Measurements from ENCODE around the gene KCNQ1. TPM values are rescaled to one million over a fixed set of nuclear protein-coding genes. Genes with fewer than 3 reads are reported as not detected.

The KCNQ1 gene
- total RNA-seq, 1 experiment from 2014 or later: 10.7 TPM

- no peak overlapping the region for H3K4me2 ChIP-seq (ENCODE audit: low read length)
Measured at GRCh38 chr11:2709429-2709828, 264.6 kb downstream of the KCNQ1 start.

GRCh38 chr11:2711161-2711560, 266.4 kb downstream of the KCNQ1 start:
- Histone ChIP-seq H4K20me1 (ENCODE audit: insufficient read depth) (no peaks in the 10 kb centered on the region), H3K9me3 (ENCODE audit: control insufficient read depth in 1 of 2, insufficient read depth in 1 of 2, low read depth in 1 of 2, low read length in 2 of 2) (no peaks in the 10 kb centered on the region; a peak in 1 of 4 replicates), H3K79me2 (ENCODE audit: insufficient read depth, low read length) (no peaks in the 10 kb centered on the region), H3K36me3 (ENCODE audit: control insufficient read depth in 1 of 2, insufficient read depth in 2 of 2, low read length in 2 of 2) (no peaks in the 10 kb centered on the region), H2AFZ (ENCODE audit: low read depth, low read length, poor library complexity, severe bottlenecking) (no peak overlapping the region), H3K27me3 (ENCODE audit: insufficient read depth, low read length) (no peaks in the 10 kb centered on the region), H3K4me1 (ENCODE audit: control insufficient read depth in 1 of 2, insufficient read depth in 2 of 2, low read length in 2 of 2) (no peaks in the 10 kb centered on the region), H3K4me3 (replicated peaks in 1 of 2; ENCODE audit: low read depth in 1 of 2, low read length in 2 of 2) (no peak overlapping the region), H3K9me2 (ENCODE audit: insufficient read depth) (no peaks in the 10 kb centered on the region), H3K4me2 (ENCODE audit: low read length) (no peak overlapping the region), H3K27ac (ENCODE audit: low read depth, low read length) (no peak overlapping the region), H3K9ac (ENCODE audit: low read length) (no peak overlapping the region)
- CTCF ChIA-PET: no interaction called here
- DNase-seq (ENCODE audit: low read depth, low spot score) (no peak), ATAC-seq (no peak)
- intact Hi-C loops (cut with micrococcal nuclease): no loop called here
- POLR2A ChIA-PET: no interaction called here
- RAD21 ChIA-PET (ENCODE audit: low non-redundant PET in 1 of 2, low total read pairs in 2 of 2, uncharacterized antibody in 2 of 2, unreplicated experiment in 2 of 2): no interaction called here
- no TSS peak for BruUV-seq (replicated peaks)
- TF ChIP-seq ATF3 (IDR thresholded peaks at IDR 0.05) (no peak), POLR2AphosphoS5 (IDR thresholded peaks at IDR 0.05; ENCODE audit: low read depth, low read length) (no peak), MAX (IDR thresholded peaks at IDR 0.05) (no peak)

More at GRCh38 chr11:2709429-2709828, 264.6 kb downstream of the KCNQ1 start:
- Histone ChIP-seq H3K9me2 (ENCODE audit: insufficient read depth) (no peaks in the 10 kb centered on the region), H3K27me3 (ENCODE audit: insufficient read depth, low read length) (no peaks in the 10 kb centered on the region), H3K4me3 (replicated peaks in 1 of 2; ENCODE audit: low read depth in 1 of 2, low read length in 2 of 2) (no peak overlapping the region), H3K4me1 (ENCODE audit: control insufficient read depth in 1 of 2, insufficient read depth in 2 of 2, low read length in 2 of 2) (no peaks in the 10 kb centered on the region), H3K9me3 (ENCODE audit: control insufficient read depth in 1 of 2, insufficient read depth in 1 of 2, low read depth in 1 of 2, low read length in 2 of 2) (no peaks in the 10 kb centered on the region; a peak in 1 of 4 replicates), H3K36me3 (ENCODE audit: control insufficient read depth in 1 of 2, insufficient read depth in 2 of 2, low read length in 2 of 2) (no peaks in the 10 kb centered on the region), H3K79me2 (ENCODE audit: insufficient read depth, low read length) (no peaks in the 10 kb centered on the region), H2AFZ (ENCODE audit: low read depth, low read length, poor library complexity, severe bottlenecking) (no peak overlapping the region), H3K9ac (ENCODE audit: low read length) (no peak overlapping the region), H4K20me1 (ENCODE audit: insufficient read depth) (no peaks in the 10 kb centered on the region), H3K27ac (ENCODE audit: low read depth, low read length) (no peak overlapping the region)
- ChIA-PET RAD21 (ENCODE audit: low non-redundant PET in 1 of 2, low total read pairs in 2 of 2, uncharacterized antibody in 2 of 2, unreplicated experiment in 2 of 2) (no interaction called here), CTCF (no interaction called here), POLR2A (no interaction called here)
- TF ChIP-seq SIN3A (IDR thresholded peaks at IDR 0.05; ENCODE audit: low read depth) (no peak), POLR2AphosphoS5 (IDR thresholded peaks at IDR 0.05; ENCODE audit: low read depth, low read length) (no peak), TCF7L2 (IDR thresholded peaks at IDR 0.05; ENCODE audit: borderline replicate concordance, extremely low read depth, insufficient read depth, insufficient read length) (no peak), RAD21 (IDR thresholded peaks at IDR 0.05; ENCODE audit: low read depth) (no peak)
- no peak for DNase-seq (ENCODE audit: low read depth, low spot score)
- ATAC-seq: no peak
- BruUV-seq (replicated peaks): no TSS peak
- intact Hi-C loops (cut with micrococcal nuclease): no loop called here
